Fibroblast of peridontal ligament (primary cell): ENCODE measurements around the gene SHPK.

Experiments used
- DNase-seq: peaks from one replicate; pipeline ENCODE4 v3.0.0-alpha.2; 2010; ENCODE audit errors: extremely low read depth

SHPK gene

DNA sequence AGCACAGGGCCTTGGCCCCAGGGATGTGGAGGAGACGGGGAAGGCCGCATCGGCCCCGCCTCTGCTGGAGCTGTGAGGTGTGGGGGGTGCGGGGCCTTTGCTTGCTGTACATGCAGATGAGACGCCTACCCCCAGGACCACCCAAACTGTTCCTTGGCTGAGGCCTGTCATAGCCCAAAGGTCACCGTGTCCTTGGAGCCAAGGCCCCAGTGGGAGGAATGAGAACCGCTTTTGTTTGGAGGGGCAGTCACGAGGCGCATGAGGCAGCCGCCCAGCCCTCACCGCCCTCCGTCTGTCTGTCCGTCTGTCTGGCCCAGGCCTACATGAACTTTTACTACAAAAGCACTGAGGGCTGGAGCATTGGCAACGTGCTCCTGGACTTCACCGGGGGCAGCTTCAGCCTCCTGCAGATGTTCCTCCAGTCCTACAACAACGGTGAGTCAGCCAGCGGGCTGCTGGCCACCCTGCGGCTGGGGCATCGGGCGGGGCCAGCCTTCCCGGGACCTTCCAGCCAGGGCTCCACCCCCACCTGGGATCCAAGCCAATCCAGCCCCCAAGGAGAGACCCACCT is 23.6 kb upstream of the SHPK start:
- peak; percentile 55 for DNase-seq

DNA sequence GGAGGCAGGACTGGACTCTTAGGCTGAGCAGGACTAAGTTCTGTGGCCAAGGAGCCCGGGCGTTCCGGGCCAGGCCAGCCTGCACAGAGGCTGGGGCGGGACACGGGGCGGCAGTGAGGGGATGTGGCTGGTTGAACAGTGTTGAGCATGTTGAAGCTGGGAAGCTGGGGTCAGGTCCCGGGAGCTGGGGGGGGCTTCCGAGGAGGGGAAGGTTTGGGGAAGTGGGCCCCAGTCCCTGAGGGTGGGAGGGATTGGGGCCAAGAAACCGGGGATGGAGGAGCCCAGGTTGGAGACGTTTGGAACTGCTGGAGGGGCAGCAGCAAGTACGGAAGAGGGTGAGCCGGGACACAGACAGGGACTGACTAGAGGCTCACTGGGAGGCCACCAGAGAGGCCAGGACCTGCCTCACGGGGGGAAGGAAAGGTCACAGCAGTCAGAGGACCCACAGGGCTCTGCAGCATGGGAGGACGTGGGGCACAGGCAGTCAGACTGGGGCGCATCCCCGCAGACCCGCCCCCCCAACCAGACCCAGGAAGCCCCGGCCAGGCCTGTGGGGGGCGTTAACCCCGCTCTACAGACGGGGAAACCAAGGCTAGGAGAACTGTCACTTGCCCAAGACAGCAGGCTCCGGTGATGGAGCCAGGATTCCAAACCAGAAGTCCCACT is 22.9 kb upstream of the SHPK start:
- DNase-seq, result no peak

DNA sequence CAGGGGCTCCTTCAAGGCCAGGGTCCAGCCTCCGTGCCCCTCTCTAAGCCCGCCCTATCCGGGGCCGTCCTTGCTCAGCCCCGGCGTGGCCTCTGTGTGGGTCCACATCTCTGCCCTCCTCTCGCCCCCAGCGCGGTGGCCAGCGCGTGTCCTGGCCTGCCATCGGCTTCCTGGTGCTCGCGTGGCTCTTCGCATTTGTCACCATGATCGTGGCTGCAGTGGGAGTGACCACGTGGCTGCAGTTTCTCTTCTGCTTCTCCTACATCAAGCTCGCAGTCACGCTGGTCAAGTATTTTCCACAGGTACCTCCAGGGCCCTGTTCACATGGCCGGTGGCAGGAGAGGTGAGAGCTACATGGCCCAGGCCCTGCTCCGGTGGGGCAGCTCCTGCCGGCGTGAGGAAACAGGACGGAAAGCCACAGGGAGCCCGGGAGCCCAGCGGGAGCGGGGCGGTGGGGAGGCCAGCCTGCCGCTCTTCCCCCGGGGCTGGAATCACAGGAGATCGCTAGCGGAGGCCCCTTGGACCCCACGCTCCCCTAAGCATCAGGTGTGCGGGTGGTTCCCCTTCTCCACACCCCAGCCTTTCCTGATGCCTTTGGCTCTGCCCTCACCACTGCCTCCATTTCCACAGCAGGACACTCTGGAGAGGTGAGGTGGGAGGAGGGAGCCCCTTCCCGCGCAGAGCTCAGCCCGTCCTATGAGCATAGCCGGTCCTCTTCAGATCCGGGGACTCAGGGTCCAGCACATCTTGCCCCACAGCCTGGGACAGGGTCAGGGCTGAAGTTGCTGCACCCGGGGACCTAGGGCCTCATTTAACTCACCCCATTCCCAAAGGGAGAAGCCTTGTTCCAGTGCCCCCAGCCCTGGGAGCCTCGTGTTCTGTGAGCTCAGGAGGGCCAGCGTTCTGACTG is 22.1 kb upstream of the SHPK start:
- no peak for DNase-seq

DNA sequence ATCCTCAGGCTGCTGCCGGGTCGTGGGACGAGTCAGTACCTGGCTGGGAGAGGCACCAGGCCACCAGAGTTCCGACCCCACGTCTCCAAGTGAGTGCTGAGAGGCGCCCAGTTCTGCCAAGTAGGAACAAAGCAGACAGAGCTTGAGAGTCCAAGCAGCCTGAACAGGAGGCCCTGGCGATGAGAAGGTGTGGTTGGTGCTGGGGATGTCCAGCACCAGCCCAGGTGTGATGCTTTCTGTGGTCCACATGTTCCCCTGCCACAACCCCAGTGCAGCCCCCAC is 21.5 kb upstream of the SHPK start:
- no peak for DNase-seq

DNA sequence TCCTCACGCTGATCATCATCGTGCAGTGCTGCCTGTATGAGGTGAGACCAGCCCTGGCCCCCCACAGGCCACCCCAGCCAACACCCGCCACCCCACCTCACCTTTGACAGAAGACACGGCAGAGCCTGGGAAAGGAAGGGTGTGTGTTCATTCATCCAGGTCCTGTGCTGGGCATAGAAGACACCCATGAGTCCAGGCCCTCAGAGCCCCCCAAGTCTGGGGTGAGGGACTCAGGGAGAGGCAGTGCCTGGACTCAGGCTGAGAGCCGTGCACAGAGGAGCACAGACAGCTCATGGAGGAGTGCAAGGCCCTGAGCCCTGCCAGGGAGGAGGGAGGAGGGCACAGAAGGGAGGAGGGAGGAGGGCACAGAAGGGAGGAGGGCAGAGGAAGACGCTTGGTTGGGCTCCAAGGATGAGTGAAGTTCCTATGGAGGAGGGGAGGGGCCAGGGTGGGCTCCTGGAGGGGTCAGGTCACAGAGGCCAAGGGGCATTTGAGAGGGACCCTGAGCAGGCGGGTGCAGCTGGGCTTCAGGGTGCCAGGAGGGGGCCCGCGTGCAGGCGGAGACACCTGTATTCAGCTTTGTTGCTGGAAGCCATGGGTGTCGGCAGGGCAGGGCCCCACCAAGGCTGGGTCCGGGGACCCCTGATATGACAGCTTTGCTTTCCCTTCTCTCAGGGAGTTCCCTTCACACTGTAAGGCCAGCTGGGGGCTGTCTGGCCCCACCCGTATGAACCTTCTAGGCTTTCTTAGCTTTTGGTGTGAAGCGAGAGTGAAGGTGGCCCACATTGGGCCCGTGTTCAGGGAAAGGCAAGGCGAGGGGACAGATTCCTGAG is 20.9 kb upstream of the SHPK start:
- no peak for DNase-seq

DNA sequence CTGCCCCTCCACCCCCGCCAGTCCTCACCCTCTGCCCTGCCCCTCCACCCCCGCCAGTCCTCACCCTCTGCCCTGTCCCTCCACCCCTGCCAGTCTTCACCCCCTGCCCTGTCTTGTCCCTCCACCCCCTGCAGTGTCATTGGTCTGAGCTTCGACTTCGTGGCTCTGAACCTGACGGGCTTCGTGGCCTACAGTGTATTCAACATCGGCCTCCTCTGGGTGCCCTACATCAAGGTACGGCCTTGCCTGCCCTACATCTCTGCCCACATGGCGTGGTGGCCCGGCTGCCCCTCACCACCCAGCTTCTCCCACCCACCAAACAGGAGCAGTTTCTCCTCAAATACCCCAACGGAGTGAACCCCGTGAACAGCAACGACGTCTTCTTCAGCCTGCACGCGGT is 20.3 kb upstream of the SHPK start:
- DNase-seq, result no peak

DNA sequence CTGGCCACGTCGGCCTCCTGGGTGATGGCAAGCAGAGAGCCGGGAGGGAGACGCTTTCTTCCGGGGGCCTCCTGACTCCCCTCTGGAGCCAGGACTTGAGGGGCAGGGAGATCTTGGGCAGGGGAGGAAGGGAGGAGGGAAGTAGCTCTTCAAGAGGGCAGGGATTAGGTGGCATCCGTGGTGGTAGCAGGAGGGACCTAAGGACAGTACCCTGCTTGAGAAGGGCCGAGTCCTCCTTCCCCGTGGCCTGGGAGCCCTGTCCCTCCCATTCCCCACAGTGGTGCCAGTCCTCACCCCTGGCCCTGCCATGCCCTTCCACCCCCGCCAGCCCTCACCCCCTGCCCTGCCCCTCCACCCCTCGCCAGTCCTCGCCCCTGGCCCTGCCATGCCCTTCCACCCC is 19.7 kb upstream of the SHPK start:
- no peak for DNase-seq

DNA sequence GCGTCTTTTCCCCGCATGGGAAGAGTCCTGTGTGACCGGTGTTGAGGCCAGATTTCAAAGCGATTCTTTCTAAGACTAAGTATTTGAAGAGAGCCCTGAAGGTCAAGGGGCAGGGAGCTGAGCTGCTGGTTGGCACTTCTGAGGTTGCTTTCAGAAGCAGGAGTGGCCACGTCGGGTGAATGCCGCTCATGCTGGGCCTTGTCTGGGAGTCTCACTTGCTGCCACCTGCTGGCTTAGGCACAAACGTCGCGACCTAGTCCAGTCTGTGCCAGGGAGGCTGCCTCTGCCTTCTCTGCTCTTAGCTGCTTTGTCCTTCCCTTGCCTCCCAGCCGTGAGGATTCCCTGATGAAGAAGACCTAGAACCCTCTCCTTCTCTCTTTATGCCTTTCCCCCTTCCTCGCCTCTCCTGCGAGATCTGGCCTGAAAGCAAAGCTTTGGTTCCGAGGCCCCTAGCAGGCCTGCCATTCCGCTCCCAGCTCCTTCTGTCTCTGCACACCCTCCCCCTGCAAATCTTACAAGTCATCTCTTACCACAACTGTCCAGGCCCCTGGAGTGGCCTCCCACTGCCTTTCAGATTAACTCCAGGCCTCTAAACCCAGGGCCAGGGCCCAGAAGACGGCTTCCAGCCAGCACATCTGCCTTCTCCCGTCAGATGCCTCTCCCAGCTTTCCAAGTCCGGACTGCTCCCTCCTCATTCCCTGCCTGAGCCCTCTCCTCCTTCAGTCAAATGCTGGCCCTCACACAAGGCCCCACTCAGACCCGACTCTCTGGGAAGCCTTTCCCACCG is 11.9 kb upstream of the SHPK start:
- peak; percentile 23 for DNase-seq

DNA sequence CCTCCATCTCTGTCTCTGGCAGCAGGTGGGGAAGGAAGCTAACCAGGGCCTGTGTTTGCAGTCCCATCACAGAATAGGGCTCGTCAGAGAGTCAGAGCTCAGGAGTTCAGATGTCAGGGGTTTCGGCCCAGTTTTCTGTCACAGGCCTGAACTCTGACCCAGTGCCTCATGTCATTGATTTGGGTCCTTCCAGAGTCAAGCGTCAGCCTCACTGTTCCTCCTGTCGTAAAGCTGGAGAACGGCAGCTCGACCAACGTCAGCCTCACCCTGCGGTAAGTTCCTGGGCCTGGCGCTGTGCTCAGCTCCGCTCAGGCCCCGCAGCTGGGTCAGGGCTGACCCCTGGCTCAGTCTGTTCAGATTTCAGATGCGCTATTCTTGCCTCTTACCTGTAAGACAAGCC is 11.2 kb upstream of the SHPK start:
- no peak for DNase-seq

DNA sequence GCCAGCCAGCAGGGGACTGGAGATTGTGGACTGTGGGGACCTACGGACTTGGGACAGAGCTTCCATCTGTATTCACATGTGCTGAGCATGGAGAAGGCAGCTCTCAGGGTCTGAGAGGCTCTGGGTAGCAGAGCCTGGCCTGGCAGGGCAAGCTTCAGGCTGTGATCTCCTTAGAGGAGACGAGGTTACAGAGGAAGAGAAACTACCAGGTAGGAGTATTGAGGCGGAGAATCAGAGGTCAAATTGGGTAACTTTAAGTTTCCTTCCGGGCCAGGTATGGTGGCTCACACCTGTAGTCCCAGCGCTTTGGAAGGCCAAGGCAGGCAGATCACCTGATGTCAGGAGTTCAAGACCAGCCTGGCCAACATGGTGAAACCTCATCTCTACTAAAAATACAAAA is 9.3 kb upstream of the SHPK start:
- no peak for DNase-seq

DNA sequence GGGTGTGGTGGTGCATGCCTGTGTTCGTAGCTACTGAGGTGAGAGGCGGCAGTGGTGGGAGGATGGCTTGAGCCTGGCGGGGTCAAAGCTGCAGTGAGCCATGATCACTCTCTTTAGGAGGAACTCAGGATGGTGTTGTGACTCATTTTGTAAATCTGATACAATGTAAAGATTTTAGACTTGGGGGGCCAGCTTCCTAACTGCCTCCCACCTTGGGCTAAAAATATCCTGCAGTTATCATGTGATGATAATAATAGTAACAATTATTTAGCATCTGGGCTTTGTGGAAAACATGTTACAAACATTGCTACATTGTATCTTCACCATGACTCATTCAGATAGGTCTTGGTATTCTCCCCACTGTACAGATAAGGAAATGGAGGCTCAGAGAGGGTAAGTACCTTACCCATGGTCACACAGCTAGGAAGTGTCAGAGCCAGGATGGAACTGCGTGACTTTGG is 7.9 kb upstream of the SHPK start:
- DNase-seq, result no peak

DNA sequence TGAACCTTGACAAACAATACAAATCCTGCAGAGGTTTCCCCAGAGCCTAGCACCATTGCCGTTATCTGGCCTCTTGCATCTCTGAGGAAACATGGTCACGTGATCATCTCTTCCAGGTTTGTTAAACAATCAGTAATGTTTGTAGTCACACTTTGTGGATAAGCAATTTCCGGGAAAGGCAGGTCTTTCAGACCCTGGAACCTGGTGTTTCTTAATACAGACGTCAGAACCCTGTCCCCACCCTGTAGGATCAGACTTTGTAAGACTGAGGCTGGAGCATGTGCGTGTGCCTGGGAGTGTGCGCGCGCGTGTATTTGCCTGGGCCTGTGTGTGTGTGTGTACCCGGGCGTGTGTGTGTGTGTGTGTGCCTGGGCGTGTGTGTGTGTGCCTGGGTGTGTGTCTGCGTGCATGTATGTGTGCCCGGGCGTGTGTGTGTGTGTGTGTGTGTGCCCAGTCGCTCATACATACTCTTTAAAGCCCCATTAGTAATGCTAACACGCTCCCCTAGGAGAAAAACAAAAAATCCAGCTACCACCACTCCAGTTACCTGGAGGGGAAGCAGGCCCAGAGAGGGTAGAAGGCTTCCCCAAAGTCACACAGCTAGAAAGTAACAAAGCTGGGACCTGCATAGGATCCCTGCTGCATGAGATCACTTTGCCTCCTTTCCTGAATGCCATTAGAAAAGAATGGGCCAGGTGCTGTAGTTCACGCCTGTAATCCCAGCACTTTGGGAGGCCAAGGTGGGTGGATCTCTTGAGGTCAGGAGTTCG is 5.9 kb upstream of the SHPK start:
- no peak for DNase-seq

DNA sequence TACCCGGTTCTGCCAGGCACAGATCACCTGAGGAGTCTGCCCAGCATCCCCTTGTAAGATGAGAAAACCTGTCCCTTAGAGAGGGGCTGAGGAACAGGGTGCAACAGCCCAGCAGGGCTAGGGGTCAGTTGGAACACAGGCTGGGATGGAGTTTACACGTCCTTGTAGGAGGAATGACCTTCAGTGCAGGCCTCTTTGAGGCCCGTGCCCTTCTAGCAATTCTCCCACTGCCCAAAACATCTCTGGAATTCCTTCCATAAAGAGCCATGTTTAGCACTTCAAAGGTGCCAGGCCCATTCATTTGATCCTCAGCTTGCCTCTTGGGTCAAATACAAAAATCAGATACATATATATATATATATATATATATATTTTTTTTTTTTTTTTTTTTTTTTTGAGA is 5.0 kb upstream of the SHPK start:
- no peak for DNase-seq

DNA sequence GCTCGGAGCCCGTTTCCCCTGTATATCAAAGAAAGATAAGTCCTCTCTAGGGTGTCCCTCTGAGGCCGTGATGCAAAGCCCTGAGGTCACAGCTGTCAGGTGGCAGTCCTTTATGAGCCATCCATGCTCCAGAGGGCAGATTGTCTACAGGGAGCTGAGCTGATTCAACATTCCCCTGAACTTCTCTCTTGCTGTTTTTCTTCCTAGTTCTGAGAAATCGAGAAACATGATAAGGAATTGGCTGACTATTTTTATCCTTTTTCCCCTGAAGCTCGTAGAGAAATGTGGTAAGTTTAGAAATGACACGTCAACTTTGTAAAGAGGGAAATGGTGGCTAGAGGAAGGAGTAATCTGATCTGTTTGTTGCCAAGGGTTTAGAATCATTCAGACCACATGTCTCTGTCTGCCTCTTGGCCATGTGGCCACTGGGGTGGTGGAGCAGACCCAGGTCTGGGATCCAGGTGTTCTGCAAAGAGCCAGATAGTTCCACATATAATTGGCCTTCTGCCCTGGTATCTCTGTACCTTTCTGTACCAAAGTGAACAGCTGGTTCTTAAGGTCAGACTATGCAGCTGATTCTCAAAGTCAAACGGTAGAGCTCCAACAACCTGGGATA is 4.0 kb upstream of the SHPK start:
- peak; percentile 67 for DNase-seq

DNA sequence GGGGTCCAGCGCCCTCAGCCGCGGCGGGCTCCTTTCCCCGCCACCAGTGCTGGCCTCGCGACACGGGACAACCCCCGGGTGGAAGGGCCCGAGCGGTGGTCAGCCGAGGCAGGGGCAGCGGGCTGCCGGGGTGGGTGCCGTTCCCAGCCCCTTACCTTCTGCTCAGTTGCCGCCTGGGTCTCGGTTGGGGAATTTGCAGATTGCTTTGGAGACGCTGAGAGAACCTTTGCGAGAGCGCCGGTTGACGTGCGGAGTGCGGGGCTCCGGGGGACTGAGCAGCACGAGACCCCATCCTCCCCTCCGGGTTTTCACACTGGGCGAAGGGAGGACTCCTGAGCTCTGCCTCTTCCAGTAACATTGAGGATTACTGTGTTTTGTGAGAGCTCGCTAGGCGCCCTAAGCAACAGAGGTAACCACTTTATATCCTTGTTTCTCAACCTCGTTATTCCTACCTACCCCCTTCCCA is 891 bp upstream of the SHPK start:
- no peak for DNase-seq

DNA sequence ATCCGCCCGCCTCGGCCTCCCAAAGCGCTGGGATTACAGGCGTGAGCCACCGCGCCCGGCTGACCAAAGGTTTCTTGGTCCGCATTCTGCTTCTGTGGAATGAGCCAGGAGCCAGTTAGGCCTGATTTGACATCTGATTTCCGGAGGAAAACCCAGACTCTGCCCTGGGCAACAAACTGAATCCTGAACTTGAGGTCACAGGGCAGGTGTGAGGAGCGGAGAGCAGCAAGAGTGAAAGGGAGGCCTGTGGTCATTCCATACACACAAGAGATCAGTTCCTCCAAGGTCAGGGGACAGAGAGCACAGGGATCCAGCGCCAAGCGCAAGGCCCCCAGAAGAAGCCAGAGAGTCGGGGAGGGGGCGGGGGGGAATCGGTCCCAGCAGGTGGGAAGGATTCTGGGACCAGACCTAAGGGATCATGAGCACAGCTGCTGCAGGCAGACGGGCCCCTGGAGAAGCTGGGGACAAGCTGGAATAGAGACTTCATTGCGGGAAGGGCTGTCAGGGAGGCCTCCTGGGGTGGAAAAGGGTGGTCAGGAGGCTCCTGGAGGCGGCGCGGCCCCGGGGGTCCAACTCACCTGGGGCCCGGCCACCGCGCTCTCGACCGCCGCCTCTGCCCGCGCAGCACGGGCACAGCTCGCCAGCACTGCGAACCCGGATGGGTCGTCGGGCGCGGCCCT is 436 bp downstream of the SHPK start:
- DNase-seq, result no peak

DNA sequence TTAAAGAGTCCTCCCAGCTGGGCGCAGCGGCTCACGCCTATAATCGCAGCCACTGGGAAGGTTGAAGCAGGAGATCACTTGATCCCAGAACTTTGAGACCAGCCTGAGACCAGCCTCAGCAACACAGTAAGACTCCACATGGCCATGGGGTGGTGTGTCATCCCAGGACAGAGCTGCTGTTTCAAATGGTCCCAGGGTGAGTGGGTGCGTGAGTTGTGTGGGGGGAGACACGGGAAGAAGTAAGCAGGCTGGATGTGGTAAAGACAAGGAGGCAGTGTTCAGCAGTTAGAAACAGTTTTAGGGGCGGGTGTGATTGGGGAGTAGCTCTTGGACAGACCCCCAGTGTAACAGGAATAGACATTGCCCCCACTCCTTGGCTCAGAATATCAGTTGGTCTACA is 3.8 kb downstream of the SHPK start:
- DNase-seq, result no peak

DNA sequence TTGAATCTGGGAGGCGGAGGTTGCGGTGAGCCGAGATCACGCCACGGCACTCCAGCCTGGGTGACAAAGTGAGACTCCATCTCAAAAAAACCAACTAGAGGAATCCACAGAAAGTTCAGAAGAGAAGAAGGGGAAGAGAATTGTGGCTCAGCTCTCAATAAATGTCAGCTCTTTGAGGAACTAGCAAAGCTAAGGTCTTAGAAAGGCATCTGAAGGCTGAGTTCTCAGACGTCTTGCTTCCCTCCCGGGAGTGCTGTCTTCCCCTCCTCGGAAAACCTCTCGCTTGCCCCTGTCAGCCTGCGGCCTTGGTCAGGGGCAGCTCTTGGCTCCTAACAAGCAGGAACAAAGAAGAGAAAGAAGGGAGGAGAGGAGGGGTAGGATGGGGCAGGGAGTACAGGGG is 5.3 kb downstream of the SHPK start:
- no peak for DNase-seq

DNA sequence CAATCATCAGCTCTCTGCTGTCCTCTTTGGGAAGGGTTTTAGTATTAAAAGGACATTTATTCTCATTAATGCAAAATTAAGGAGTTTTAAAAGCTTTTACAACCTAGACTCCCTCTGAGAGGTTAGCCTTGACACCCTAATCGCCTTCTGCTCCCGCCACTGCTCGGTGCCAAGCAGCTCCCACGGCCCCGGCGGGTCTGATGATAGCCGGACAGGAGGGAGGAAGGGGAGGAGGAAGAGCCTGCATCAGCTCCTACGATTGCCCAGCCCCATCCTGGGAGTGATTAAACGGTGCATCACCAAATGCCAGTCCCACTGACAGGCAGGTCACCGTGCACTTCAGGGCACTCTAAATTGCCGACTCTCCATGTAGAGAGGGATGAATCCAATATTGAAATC is 8.3 kb downstream of the SHPK start:
- DNase-seq, result no peak
